Progenitor cell of endocrine pancreas (in vitro differentiated cells): Measurements from ENCODE around the gene MCRIP2. TPM values are rescaled to one million over a fixed set of nuclear protein-coding genes. Genes with fewer than 3 reads are reported as not detected.
A peak's percentile ranks its signal among the peaks of the same experiment; 100 is the strongest.

Experiments
- DNase-seq: peaks from one replicate; pipeline ENCODE4 v3.0.0; 2021; ENCODE audit warnings: low spot score; ENCODE audit not compliant: unreplicated experiment
- H3K27ac Mint-ChIP-seq: 2 replicates; pipeline ENCODE4 v1.8.0; 2021; ENCODE audit warnings: mild to moderate bottlenecking, moderate library complexity, mixed read lengths
- H3K27me3 Mint-ChIP-seq: 2 replicates; pipeline ENCODE4 v1.8.0; 2021; ENCODE audit warnings: mixed read lengths
- H3K36me3 Mint-ChIP-seq: 2 replicates; pipeline ENCODE4 v1.8.0; 2022; ENCODE audit warnings: mixed read lengths; ENCODE audit not compliant: insufficient read depth
- H3K4me1 Mint-ChIP-seq: 2 replicates; pipeline ENCODE4 v1.8.0; 2021; ENCODE audit warnings: low read depth, mixed read lengths
- H3K4me3 Mint-ChIP-seq: 2 replicates; pipeline ENCODE4 v1.8.0; 2021; ENCODE audit warnings: low read depth, mild to moderate bottlenecking, moderate library complexity, mixed read lengths
- H3K9me3 Mint-ChIP-seq: 2 replicates; pipeline ENCODE4 v1.8.0; 2021; ENCODE audit warnings: low read depth, mixed read lengths
- long read RNA-seq: library from polyadenylated mRNA; unstranded; transcript quantifications from one replicate; pipeline ENCODE4 v2.0.0, GENCODE V29; 2020
- total RNA-seq: library from RNA; stranded (reverse); gene quantifications from 2 replicates; pipeline ENCODE4 v1.2.1, GENCODE V29; 2021
- TF ChIP-seq, protein P1 (sequence below): fragments of 200-600 bp; sonication (generic); IDR thresholded peaks from one replicate; pipeline ENCODE4 v1.5.0; 2021; ENCODE audit warnings: antibody characterized with exemption, mild to moderate bottlenecking; ENCODE audit not compliant: unreplicated experiment

Gene MCRIP2, protein sequence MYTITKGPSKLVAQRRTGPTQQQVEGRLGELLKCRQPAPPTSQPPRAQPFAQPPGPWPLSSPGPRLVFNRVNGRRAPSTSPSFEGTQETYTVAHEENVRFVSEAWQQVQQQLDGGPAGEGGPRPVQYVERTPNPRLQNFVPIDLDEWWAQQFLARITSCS
- total RNA-seq: 26.3 and 31.4 TPM in 2 replicates
- long read RNA-seq: 0 reads

DNA sequence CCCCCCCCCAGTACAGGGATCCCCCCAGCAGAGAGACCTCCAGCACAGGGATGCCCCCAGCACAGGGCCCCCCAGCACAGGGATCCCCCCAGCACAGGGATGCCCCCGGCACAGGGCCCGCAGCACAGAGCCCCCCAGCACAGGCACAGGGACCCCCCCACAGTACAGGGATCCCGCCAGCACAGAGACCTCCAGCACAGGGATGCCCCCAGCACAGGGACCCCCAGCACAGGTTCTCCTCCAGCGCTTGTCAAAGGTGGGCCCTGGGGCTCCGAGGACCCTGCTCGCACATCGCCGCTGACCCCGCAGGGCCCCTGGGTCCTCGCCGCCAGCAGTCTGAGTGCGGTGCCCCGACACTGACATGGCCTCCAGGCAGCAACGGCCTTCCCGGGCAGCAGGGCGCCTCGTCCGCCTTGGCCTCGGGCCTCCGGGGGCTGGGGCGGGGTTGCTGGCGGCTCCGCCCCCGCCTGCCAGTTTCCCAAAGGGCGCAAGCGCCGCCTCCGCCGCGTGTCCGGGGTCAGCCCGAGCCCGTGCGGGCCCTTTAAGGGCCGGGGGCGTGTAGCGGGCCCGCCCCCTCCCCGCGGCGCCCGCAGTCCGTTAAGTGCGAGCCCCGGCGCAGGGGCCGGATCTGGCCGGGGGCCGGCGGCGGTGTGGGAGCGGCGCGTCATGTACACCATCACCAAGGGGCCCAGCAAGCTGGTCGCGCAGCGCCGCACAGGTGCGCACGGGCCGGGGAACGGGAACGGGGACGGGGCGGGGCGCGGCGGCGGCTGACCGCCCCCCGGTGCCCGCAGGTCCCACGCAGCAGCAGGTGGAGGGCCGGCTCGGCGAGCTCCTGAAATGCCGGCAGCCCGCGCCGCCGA lies at the start of gene MCRIP2:
TSS of gene MCRIP2 (plus strand) at position 503 of the 863 bp plus-strand sequence. CDS start at position 667, 164 bp downstream.
- DNase-seq: peak; percentile 73
- H3K36me3 Mint-ChIP-seq: peaks cover 4% of the 10 kb centered on the region
- TF ChIP-seq, protein P1, sequence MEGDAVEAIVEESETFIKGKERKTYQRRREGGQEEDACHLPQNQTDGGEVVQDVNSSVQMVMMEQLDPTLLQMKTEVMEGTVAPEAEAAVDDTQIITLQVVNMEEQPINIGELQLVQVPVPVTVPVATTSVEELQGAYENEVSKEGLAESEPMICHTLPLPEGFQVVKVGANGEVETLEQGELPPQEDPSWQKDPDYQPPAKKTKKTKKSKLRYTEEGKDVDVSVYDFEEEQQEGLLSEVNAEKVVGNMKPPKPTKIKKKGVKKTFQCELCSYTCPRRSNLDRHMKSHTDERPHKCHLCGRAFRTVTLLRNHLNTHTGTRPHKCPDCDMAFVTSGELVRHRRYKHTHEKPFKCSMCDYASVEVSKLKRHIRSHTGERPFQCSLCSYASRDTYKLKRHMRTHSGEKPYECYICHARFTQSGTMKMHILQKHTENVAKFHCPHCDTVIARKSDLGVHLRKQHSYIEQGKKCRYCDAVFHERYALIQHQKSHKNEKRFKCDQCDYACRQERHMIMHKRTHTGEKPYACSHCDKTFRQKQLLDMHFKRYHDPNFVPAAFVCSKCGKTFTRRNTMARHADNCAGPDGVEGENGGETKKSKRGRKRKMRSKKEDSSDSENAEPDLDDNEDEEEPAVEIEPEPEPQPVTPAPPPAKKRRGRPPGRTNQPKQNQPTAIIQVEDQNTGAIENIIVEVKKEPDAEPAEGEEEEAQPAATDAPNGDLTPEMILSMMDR: no peak
- H3K4me1 Mint-ChIP-seq: peaks cover 9% of the 10 kb centered on the region
- peak within 1 kb of the TSS; percentile 68 for H3K4me3 Mint-ChIP-seq
- H3K27me3 Mint-ChIP-seq: no peaks in the 10 kb centered on the region
- no peaks in the 10 kb centered on the region for H3K9me3 Mint-ChIP-seq
- H3K27ac Mint-ChIP-seq: no peak within 1 kb of the TSS

DNA sequence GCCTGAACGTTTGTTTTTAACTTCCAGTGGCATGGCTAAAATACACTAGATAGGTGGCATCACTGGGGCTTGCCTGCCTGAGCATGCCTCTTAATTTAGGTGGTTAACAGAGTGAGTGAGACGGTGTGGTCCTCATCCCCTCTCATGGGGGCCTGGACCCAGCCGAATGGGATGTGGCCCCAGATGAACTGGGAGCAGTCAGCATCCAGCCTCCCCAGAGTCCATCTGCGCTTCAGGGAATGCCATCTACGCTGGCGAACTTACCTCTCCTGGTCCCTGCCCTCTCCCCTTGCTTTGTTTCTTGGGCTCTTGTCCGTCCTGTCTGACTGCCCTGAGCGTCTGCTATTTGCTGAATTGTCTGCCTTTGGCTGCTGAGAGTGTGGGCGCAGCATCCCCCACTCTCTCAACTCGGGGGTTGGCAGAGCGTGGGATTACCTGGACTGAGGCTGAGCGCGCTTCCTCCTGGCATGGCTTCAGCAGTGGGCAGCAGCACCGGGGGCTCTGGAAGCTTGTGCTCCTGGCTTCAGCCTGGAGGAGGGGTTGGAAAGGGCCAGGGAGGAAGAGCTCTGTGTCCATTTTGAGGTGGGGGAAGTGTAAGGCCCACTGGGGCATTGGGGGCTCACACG lies 49.6 kb upstream of the MCRIP2 start:
- no peak overlapping the region for H3K27ac Mint-ChIP-seq
- no peak for DNase-seq

DNA sequence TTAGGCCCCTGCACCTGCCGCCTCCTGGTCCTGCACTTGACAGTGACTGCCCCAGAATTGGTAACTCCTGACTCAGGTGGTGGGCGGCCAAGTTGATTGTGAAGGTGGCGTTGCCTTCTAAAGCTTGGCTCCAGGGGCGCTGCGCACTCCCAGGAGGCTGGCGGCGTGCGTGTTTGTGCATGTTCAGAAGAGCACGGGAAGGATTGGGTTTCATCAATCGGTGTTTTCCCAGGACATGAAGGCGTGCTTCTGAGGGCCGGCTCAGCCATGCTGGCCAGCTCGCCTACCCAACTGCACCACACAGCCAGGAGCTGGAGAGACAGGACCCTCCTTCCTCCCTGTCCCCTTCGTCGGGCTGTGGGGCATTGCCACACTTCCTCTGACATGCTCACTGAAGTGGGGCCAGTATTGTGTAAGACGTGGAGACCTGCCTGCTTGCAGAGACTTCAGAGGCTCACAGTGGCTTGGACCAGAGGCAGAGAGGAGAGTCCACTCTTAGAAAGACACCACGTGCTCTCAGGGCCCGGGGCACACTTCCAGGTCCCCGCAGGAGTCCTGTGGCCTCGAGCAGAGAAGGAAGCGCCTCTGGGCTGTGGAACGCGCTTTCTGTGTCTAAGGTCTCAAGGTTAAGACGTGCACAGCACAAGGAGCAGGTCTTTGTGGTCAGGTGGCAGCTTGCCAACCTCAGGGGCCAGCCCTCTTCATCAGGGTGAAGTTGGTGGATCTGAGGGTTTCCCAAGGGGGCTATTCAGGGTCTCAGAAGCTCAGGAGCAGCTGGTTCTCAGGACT lies 48.9 kb upstream of the MCRIP2 start:
- TF ChIP-seq, protein P1: no peak
- no peak overlapping the region for H3K4me3 Mint-ChIP-seq

More for the DNA sequence above, 49.6 kb upstream of the MCRIP2 start:
- TF ChIP-seq, protein P1: no peak
- Mint-ChIP-seq H3K4me1 (peaks cover 23% of the 10 kb centered on the region), H3K27me3 (no peaks in the 10 kb centered on the region), H3K36me3 (peaks cover 7% of the 10 kb centered on the region), H3K4me3 (peak overlapping the region; percentile 80), H3K9me3 (no peaks in the 10 kb centered on the region)

DNA sequence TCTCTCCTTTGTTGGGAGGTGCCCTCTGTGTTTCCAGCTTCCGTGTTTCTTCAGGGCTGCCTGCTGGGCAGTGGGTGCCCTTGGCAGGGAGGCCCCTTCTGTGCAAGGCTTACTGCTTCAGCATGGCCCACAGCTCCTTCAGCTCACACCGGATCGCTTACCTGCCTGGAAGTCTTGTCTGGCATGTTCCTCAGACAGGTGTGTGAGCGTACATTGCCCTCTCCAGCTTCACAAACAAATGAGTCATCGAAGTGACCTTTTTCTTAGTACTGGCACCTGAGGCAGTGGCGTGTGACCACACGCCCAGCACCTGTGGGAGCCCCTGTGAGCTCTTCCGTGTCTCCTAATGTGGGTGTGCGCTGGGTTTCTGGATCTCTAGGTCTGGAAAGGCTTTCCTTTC lies 48.2 kb upstream of the MCRIP2 start:
- TF ChIP-seq, protein P1: no peak
- H3K9me3 Mint-ChIP-seq: no peaks in the 10 kb centered on the region
- H3K4me1 Mint-ChIP-seq: peaks cover 19% of the 10 kb centered on the region
- H3K4me3 Mint-ChIP-seq: peak overlapping the region; percentile 40
- no peaks in the 10 kb centered on the region for H3K27me3 Mint-ChIP-seq
- peak overlapping the region; percentile 89 for H3K27ac Mint-ChIP-seq
- H3K36me3 Mint-ChIP-seq: peaks cover 7% of the 10 kb centered on the region
- no peak for DNase-seq

More for the DNA sequence above, 48.9 kb upstream of the MCRIP2 start:
- Mint-ChIP-seq H3K4me1 (peaks cover 20% of the 10 kb centered on the region), H3K36me3 (peaks cover 7% of the 10 kb centered on the region), H3K9me3 (no peaks in the 10 kb centered on the region), H3K27me3 (no peaks in the 10 kb centered on the region), H3K27ac (no peak overlapping the region)
- DNase-seq: no peak
